SK-N-SH (cell line): Measurements from ENCODE around the gene KIFAP3. TPM values are rescaled to one million over a fixed set of nuclear protein-coding genes. Genes with fewer than 3 reads are reported as not detected.

ENCODE experiments used
- CTCF ChIA-PET: fragments of 300-600, 350-600 bp; formaldehyde crosslinking; extraction: SDS; loops from one replicate; lab custom pipeline; 2021; lab: Yijun Ruan, JAX
- POLR2A ChIA-PET: fragments of 350-600 bp; sonication (Branson Sonifier 250); formaldehyde crosslinking; extraction: SDS; loops from one replicate; lab custom pipeline; 2020; ENCODE audit warnings: antibody characterized with exemption, inconsistent platforms; lab: Yijun Ruan, JAX
- DNase-seq: peaks from one replicate; pipeline ENCODE4 v3.0.0; 2012
- H2AFZ ChIP-seq: fragments of 200-600 bp; sonication (generic); 2 replicates; pipeline ENCODE4 v1.8.1; 2016; ENCODE audit warnings: antibody characterized with exemption, mild to moderate bottlenecking, low read depth
- H3F3A ChIP-seq: fragments of 200-600 bp; sonication (generic); replicated peaks from 2 replicates; pipeline ENCODE3; 2016; ENCODE audit warnings: antibody characterized with exemption, mild to moderate bottlenecking; ENCODE audit not compliant: insufficient read depth
- H3K27ac ChIP-seq, 2 experiments: fragments of 200-500 bp in 1 of 2; fragments of 200-600 bp in 1 of 2; sonication (Bioruptor generic) in 1 of 2; sonication (generic), shearing (Covaris generic) in 1 of 2; 2 replicates each; pipeline versions ENCODE4 v1.5.1 to v1.6.1; 2014 to 2016; ENCODE audit warnings: low read depth in 2 of 2, inconsistent platforms in 1 of 2, low read length in 1 of 2, mild to moderate bottlenecking in 1 of 2, mixed read lengths in 1 of 2
- H3K27me3 ChIP-seq: fragments of 200-600 bp; sonication (generic), shearing (Covaris generic); 2 replicates; pipeline ENCODE4 v1.6.1; 2016; ENCODE audit warnings: mixed run types; ENCODE audit not compliant: insufficient read depth
- H3K36me3 ChIP-seq, 2 experiments: fragments of 200-500 bp in 1 of 2; fragments of 200-600 bp in 1 of 2; sonication (Bioruptor generic) in 1 of 2; sonication (generic) in 1 of 2; replicated peaks in 1 of 2; 2 replicates each; pipeline versions ENCODE3 to v1.5.1; 2014 to 2016; ENCODE audit warnings: low read length in 1 of 2, mild to moderate bottlenecking in 1 of 2; ENCODE audit not compliant: insufficient read depth in 2 of 2, control insufficient read depth in 1 of 2
- H3K4me1 ChIP-seq, 2 experiments: fragments of 200-500 bp in 1 of 2; fragments of 200-600 bp in 1 of 2; sonication (Bioruptor generic) in 1 of 2; sonication (generic), shearing (Covaris generic) in 1 of 2; 2 replicates each; pipeline versions ENCODE4 v1.5.1 to v1.6.1; 2014 to 2016; ENCODE audit warnings: low read depth in 1 of 2, low read length in 1 of 2, mixed run types in 1 of 2; ENCODE audit not compliant: insufficient read depth in 2 of 2, control insufficient read depth in 1 of 2
- H3K4me2 ChIP-seq: fragments of 200-600 bp; sonication (generic), shearing (Covaris generic); 2 replicates; pipeline ENCODE4 v1.6.1; 2017; ENCODE audit warnings: mixed run types
- H3K4me3 ChIP-seq, 2 experiments: fragments of 200-500 bp in 1 of 2; fragments of 200-600 bp in 1 of 2; sonication (Bioruptor generic) in 1 of 2; sonication (generic), shearing (Covaris generic) in 1 of 2; 2 replicates each; pipeline versions ENCODE4 v1.5.1 to v1.8.1; 2014 to 2016; ENCODE audit warnings: low read depth in 2 of 2, inconsistent platforms in 1 of 2, low read length in 1 of 2, mild to moderate bottlenecking in 1 of 2, mixed read lengths in 1 of 2, moderate library complexity in 1 of 2
- H3K79me2 ChIP-seq: fragments of 200-600 bp; sonication (generic); 2 replicates; pipeline ENCODE4 v1.8.1; 2017; ENCODE audit warnings: mild to moderate bottlenecking; ENCODE audit not compliant: insufficient read depth
- H3K9ac ChIP-seq: fragments of 200-600 bp; sonication (generic); 2 replicates; pipeline ENCODE4 v1.6.1; 2017; ENCODE audit warnings: mixed run types
- H3K9me2 ChIP-seq: fragments of 200-600 bp; sonication (generic); 2 replicates; pipeline ENCODE4 v1.6.1; 2017; ENCODE audit warnings: mixed run types
- H3K9me3 ChIP-seq: fragments of 200-600 bp; sonication (generic); 2 replicates; pipeline ENCODE4 v1.6.1; 2017; ENCODE audit warnings: mixed run types, mild to moderate bottlenecking, moderate library complexity
- H4K20me1 ChIP-seq: fragments of 200-600 bp; sonication (generic); 2 replicates; pipeline ENCODE4 v1.6.1; 2017; ENCODE audit warnings: mild to moderate bottlenecking, mixed run types; ENCODE audit not compliant: insufficient read depth
- EP300 ChIP-seq, 2 experiments: IDR thresholded peaks; 2 replicates each; pipeline versions ENCODE4 v1.4.0 to v1.6.1; 2012; ENCODE audit warnings: borderline replicate concordance in 1 of 2, low read depth in 1 of 2, low read length in 1 of 2
- EZH2phosphoT487 ChIP-seq: fragments of 200-600 bp; sonication (generic); IDR thresholded peaks from 2 replicates; pipeline ENCODE4 v1.6.1; 2017; ENCODE audit warnings: low read depth, mixed run types, mild to moderate bottlenecking, antibody characterized with exemption, moderate library complexity, borderline replicate concordance
- GABPA ChIP-seq: IDR thresholded peaks from 2 replicates; pipeline ENCODE4 v1.4.0; 2012; ENCODE audit warnings: low read depth, mild to moderate bottlenecking
- JUND ChIP-seq: IDR thresholded peaks from 2 replicates; pipeline ENCODE4 v1.4.0; 2012
- MEF2A ChIP-seq: IDR thresholded peaks from 2 replicates; pipeline ENCODE4 v1.4.0; 2012; ENCODE audit warnings: low read depth, borderline replicate concordance
- MXI1 ChIP-seq: IDR thresholded peaks from 2 replicates; pipeline ENCODE4 v1.6.1; 2012; ENCODE audit warnings: mild to moderate bottlenecking, low read depth, low read length, improper control_type of control experiment
- NRF1 ChIP-seq: IDR thresholded peaks from 2 replicates; pipeline ENCODE4 v1.6.1; 2012; ENCODE audit warnings: low read depth, mild to moderate bottlenecking, low read length
- RAD21 ChIP-seq: IDR thresholded peaks from 2 replicates; pipeline ENCODE4 v1.6.1; 2012; ENCODE audit warnings: mild to moderate bottlenecking, low read length
- RCOR1 ChIP-seq: fragments of 150-350 bp; IDR thresholded peaks from 2 replicates; pipeline ENCODE4 v1.6.1; 2017; ENCODE audit warnings: antibody characterized with exemption, low read length
- RXRA ChIP-seq: IDR thresholded peaks from 2 replicates; pipeline ENCODE4 v1.4.0; 2012; ENCODE audit warnings: low read depth, mild to moderate bottlenecking, borderline replicate concordance
- SMC3 ChIP-seq: IDR thresholded peaks from 2 replicates; pipeline ENCODE4 v1.6.1; 2012; ENCODE audit warnings: low read depth, low read length, improper control_type of control experiment
- TEAD4 ChIP-seq: IDR thresholded peaks from 2 replicates; pipeline ENCODE4 v1.4.0; 2012; ENCODE audit warnings: mild to moderate bottlenecking, borderline replicate concordance; ENCODE audit not compliant: insufficient read depth
- WGBS: methylation state at CpG from one replicate; pipeline ENCODE4 v1.1.6; 2017; ENCODE audit warnings: low lambda C conversion rate; 5-methylcytosine and 5-hydroxymethylcytosine counted together
- polyA plus RNA-seq, 3 experiments: library from polyadenylated mRNA; depleted of rRNA; stranded (reverse); fragments of >200 nt; gene quantifications; 2 replicates each; pipeline ENCODE4 v1.2.3, GENCODE V29; 2012
- TF ChIP-seq, protein P1 (sequence below): fragments of 200-600 bp; sonication (generic); IDR thresholded peaks from 2 replicates; pipeline ENCODE4 v1.6.1; 2017; ENCODE audit warnings: antibody characterized with exemption, mild to moderate bottlenecking, moderate library complexity
- TF ChIP-seq, protein P2 (sequence below): IDR thresholded peaks from 2 replicates; pipeline ENCODE4 v1.4.0; 2012; ENCODE audit warnings: low read depth, borderline replicate concordance
- TF ChIP-seq, protein P3 (sequence below): IDR thresholded peaks from 2 replicates; pipeline ENCODE4 v1.4.0; 2012; ENCODE audit warnings: low read depth

KIFAP3 gene
- polyA plus RNA-seq, 1 of the 3 experiments (the other 2 are of a cell fraction): 10.7 TPM

DNA sequence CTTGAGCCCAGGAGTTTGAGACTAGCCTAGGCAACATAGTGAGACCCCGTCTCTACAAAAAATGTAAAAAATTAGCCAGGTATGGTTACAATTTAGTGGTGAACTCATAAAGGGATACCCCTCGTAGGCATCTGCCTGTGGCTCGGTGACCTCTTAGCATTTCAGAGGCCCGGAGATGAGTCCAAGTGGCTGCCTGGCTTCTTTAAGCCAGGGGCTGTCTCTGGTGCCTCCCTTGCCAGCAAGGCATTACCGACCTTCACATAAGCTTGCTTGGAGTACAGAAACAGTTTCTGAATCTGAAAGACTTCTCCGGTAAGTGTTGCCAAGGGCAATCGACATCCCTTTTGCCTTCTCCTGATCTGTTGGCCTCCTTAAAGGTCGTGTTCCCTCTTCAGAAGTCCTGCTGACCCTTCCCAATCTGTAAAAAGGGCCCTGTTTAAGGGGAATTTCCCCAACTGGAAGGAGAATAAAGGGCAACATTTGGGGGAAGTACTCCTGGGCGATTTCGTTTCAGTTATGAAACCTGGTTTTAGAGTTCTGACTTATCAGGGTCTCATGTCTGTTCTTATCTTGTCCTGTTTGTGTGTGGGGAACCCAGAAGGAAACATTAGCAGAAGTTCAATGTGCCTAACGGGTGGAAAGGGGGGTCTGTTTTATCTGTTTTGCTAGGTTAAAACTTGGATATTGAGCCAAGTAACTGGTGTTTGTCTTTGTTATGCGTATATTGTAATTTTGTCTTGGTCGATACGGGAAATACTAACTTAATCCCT is 32.9 kb downstream of the KIFAP3 start:
- TF ChIP-seq EZH2phosphoT487 (no peak), TEAD4 (no peak), RCOR1 (no peak), JUND (no peak), RAD21 (no peak), NRF1 (no peak), MXI1 (no peak), RXRA (no peak), SMC3 (no peak), MEF2A (no peak), GABPA (no peak), EP300 (IDR thresholded peaks at IDR 0.05; ENCODE audit: borderline replicate concordance in 1 of 2, low read depth in 1 of 2, low read length in 1 of 2) (no peak)
- TF ChIP-seq, protein P1, sequence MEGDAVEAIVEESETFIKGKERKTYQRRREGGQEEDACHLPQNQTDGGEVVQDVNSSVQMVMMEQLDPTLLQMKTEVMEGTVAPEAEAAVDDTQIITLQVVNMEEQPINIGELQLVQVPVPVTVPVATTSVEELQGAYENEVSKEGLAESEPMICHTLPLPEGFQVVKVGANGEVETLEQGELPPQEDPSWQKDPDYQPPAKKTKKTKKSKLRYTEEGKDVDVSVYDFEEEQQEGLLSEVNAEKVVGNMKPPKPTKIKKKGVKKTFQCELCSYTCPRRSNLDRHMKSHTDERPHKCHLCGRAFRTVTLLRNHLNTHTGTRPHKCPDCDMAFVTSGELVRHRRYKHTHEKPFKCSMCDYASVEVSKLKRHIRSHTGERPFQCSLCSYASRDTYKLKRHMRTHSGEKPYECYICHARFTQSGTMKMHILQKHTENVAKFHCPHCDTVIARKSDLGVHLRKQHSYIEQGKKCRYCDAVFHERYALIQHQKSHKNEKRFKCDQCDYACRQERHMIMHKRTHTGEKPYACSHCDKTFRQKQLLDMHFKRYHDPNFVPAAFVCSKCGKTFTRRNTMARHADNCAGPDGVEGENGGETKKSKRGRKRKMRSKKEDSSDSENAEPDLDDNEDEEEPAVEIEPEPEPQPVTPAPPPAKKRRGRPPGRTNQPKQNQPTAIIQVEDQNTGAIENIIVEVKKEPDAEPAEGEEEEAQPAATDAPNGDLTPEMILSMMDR: no peak
- TF ChIP-seq, protein P2, sequence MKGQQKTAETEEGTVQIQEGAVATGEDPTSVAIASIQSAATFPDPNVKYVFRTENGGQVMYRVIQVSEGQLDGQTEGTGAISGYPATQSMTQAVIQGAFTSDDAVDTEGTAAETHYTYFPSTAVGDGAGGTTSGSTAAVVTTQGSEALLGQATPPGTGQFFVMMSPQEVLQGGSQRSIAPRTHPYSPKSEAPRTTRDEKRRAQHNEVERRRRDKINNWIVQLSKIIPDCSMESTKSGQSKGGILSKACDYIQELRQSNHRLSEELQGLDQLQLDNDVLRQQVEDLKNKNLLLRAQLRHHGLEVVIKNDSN: no peak
- TF ChIP-seq, protein P3, sequence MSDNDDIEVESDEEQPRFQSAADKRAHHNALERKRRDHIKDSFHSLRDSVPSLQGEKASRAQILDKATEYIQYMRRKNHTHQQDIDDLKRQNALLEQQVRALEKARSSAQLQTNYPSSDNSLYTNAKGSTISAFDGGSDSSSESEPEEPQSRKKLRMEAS: no peak
- no peaks in the 10 kb centered on the region for H3K27me3 ChIP-seq
- H3K9me3 ChIP-seq: no peaks in the 10 kb centered on the region

More for the DNA sequence above, 32.9 kb downstream of the KIFAP3 start:
- no peak overlapping the region for H3K4me2 ChIP-seq
- CTCF ChIA-PET: interaction anchor here (1.0 kb wide), 2 partner anchors 13 to 31 kb away, joined by 3 read pairs; no protein-coding TSS in a partner anchor
- no peaks in the 10 kb centered on the region for H4K20me1 ChIP-seq
- H2AFZ ChIP-seq: no peak overlapping the region
- no peaks in the 10 kb centered on the region for H3K4me1 ChIP-seq
- H3K36me3 ChIP-seq: peaks cover 17 to 32% of the 10 kb centered on the region in 2 experiments
- H3K9me2 ChIP-seq: no peaks in the 10 kb centered on the region
- WGBS: 89% methylated on average over 14 of the region's 14 CpGs
- no peak overlapping the region for H3K27ac ChIP-seq
- H3K4me3 ChIP-seq: no peak overlapping the region
- H3K79me2 ChIP-seq: no peaks in the 10 kb centered on the region
- peaks cover 2% of the 10 kb centered on the region for H3F3A ChIP-seq
- DNase-seq: no peak
- H3K9ac ChIP-seq: no peak overlapping the region
- POLR2A ChIA-PET: no interaction called here
